Measurements from ENCODE around the gene MAP2. TPM values are rescaled to one million over a fixed set of nuclear protein-coding genes. Genes with fewer than 3 reads are reported as not detected.

Gene MAP2
- total and polyA plus RNA-seq, 8 donors, result 2.1 to 24.6 (median 11.8) TPM

DNA sequence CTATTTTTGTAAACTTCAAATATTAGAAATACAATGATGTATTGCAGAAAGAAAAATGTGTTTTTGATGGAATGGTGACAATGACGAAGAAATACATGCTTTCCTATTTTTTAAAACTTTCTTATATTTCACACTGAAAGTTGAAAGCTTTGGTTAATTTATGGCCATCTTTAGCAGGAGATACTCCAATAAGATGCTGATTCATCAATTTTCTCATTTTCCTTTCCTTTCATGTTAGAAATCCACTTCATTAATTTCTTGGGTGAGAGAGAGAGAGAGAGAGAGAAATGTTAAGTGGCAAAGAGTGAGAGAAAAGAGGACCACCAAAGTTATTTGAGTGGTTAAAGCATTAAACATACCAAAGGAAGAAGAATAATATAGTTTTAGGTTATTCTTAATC is 28.6 kb upstream of the MAP2 start:
- no peak overlapping the region for H3K4me3 ChIP-seq
- H3K36me3 ChIP-seq, result no peaks in the 10 kb centered on the region
- H3K27ac ChIP-seq, result no peak overlapping the region
- no peak for TF ChIP-seq POLR2A (IDR thresholded peaks at IDR 0.05)
- TF ChIP-seq, protein P1, sequence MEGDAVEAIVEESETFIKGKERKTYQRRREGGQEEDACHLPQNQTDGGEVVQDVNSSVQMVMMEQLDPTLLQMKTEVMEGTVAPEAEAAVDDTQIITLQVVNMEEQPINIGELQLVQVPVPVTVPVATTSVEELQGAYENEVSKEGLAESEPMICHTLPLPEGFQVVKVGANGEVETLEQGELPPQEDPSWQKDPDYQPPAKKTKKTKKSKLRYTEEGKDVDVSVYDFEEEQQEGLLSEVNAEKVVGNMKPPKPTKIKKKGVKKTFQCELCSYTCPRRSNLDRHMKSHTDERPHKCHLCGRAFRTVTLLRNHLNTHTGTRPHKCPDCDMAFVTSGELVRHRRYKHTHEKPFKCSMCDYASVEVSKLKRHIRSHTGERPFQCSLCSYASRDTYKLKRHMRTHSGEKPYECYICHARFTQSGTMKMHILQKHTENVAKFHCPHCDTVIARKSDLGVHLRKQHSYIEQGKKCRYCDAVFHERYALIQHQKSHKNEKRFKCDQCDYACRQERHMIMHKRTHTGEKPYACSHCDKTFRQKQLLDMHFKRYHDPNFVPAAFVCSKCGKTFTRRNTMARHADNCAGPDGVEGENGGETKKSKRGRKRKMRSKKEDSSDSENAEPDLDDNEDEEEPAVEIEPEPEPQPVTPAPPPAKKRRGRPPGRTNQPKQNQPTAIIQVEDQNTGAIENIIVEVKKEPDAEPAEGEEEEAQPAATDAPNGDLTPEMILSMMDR (IDR thresholded peaks at IDR 0.05), result no peak
- TF ChIP-seq EP300 (IDR thresholded peaks at IDR 0.05), result no peak
- no peak for TF ChIP-seq POLR2AphosphoS5 (IDR thresholded peaks at IDR 0.05)
- no peaks in the 10 kb centered on the region for H3K4me1 ChIP-seq
- H3K9me3 ChIP-seq, result no peaks in the 10 kb centered on the region
- intact Hi-C loops (cut with DNase I; ENCODE audit: low total_unique reads), result no loop called here
- WGBS, 5 donors, result 78 to 94% (median 88%) methylated on average over 1 of the region's 1 CpG
- H3K27me3 ChIP-seq, result no peaks in the 10 kb centered on the region
- DNase-seq, result no peak

GRCh38 chr2:209395652-209396051 is 28.2 kb upstream of the MAP2 start:
- no peaks in the 10 kb centered on the region for H3K9me3 ChIP-seq
- intact Hi-C loops (cut with DNase I; ENCODE audit: low total_unique reads), result no loop called here
- TF ChIP-seq, protein P1 (IDR thresholded peaks at IDR 0.05), result no peak
- TF ChIP-seq POLR2AphosphoS5 (IDR thresholded peaks at IDR 0.05) (no peak), POLR2A (IDR thresholded peaks at IDR 0.05) (no peak)
- DNase-seq, result no peak
- no peak overlapping the region for H3K4me3 ChIP-seq
- H3K4me1 ChIP-seq, result no peaks in the 10 kb centered on the region
- H3K36me3 ChIP-seq, result no peaks in the 10 kb centered on the region
- H3K27ac ChIP-seq, result no peak overlapping the region
- no peaks in the 10 kb centered on the region for H3K27me3 ChIP-seq

GRCh38 chr2:209398463-209398862 is 25.4 kb upstream of the MAP2 start:
- TF ChIP-seq EP300 (IDR thresholded peaks at IDR 0.05) (no peak), POLR2A (IDR thresholded peaks at IDR 0.05) (no peak), POLR2AphosphoS5 (IDR thresholded peaks at IDR 0.05) (no peak)
- TF ChIP-seq, protein P1 (IDR thresholded peaks at IDR 0.05), result no peak
- no peak overlapping the region for H3K27ac ChIP-seq
- H3K9me3 ChIP-seq, result no peaks in the 10 kb centered on the region
- no peak overlapping the region for H3K4me3 ChIP-seq
- no peaks in the 10 kb centered on the region for H3K4me1 ChIP-seq
- H3K27me3 ChIP-seq, result no peaks in the 10 kb centered on the region
- 43 to 65% (median 60%) methylated on average over 2 of the region's 2 CpGs for WGBS, 5 donors
- no peak for DNase-seq
- H3K36me3 ChIP-seq, result no peaks in the 10 kb centered on the region
- intact Hi-C loops (cut with DNase I; ENCODE audit: low total_unique reads), result no loop called here

DNA sequence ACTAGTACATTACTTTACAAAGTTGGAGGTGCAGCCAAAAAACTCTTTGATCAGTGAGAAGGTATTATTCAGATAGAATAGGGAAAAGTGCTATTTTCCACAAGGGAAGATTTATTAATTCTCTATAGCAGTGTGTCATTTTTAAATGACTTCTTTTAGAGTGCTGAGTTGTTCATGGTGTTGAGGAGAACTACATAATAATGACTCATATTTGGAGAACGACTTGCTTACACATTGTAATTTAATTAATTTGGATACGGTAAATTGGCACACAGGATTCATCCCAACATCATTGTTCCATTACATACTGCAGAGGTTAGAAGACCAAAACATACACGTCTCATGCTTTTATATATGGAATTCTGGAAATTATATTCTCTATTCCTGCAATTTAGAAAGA is 22.1 kb upstream of the MAP2 start:
- H3K27me3 ChIP-seq, result no peaks in the 10 kb centered on the region
- no peak for TF ChIP-seq POLR2A (IDR thresholded peaks at IDR 0.05)
- TF ChIP-seq POLR2AphosphoS5 (IDR thresholded peaks at IDR 0.05), result no peak
- TF ChIP-seq, protein P1 (IDR thresholded peaks at IDR 0.05), result no peak
- no peak for TF ChIP-seq EP300 (IDR thresholded peaks at IDR 0.05)
- DNase-seq, result no peak
- no peaks in the 10 kb centered on the region for H3K9me3 ChIP-seq
- no peaks in the 10 kb centered on the region for H3K36me3 ChIP-seq
- H3K4me1 ChIP-seq, result no peaks in the 10 kb centered on the region
- H3K4me3 ChIP-seq, result no peak overlapping the region
- 71 to 83% (median 80%) methylated on average over 3 of the region's 3 CpGs for WGBS, 5 donors
- intact Hi-C loops (cut with DNase I; ENCODE audit: low total_unique reads), result no loop called here
- H3K27ac ChIP-seq, result no peak overlapping the region
